H1 (cell line): ENCODE measurements around the gene ARMC9. TPM values are rescaled to one million over a fixed set of nuclear protein-coding genes. Genes with fewer than 3 reads are reported as not detected.

Experiments
- CTCF ChIA-PET: fragments of 300-600 bp; sonication (Branson Sonifier 250); formaldehyde crosslinking; loops from one replicate; lab custom pipeline; 2021; ENCODE audit not compliant: partially characterized antibody; lab: Charles Lee
- POLR2A ChIA-PET: fragments of 300-600 bp; sonication (Branson Sonifier 250); formaldehyde crosslinking; loops from one replicate; lab custom pipeline; 2021; ENCODE audit warnings: inconsistent platforms; ENCODE audit not compliant: partially characterized antibody; lab: Charles Lee
- DNase-seq, 2 experiments: peaks; one replicate each; pipeline versions ENCODE4 v3.0.0 to v3.0.0-alpha.2; 2010 to 2022; ENCODE audit warnings: low spot score in 2 of 2, low read depth in 1 of 2, mixed read lengths in 1 of 2
- FAIRE-seq: peaks from 2 replicates; lab custom pipeline; 2011; peaks lifted over from hg19 to GRCh38; lab: Jason Lieb, UNC
- H2AFZ ChIP-seq: 2 replicates; pipeline ENCODE4 v1.8.1; 2012; ENCODE audit warnings: low read length, inconsistent platforms
- H2AK5ac ChIP-seq: 2 replicates; pipeline ENCODE4 v1.6.1; 2013; ENCODE audit warnings: low read depth, low read length
- H2BK120ac ChIP-seq: replicated peaks from 2 replicates; pipeline ENCODE3; 2013; ENCODE audit warnings: low read depth, low read length, inconsistent platforms
- H2BK12ac ChIP-seq: 2 replicates; pipeline ENCODE4 v1.6.1; 2013; ENCODE audit warnings: low read depth, low read length
- H2BK15ac ChIP-seq: 2 replicates; pipeline ENCODE4 v1.6.1; 2013; ENCODE audit warnings: low read length
- H2BK20ac ChIP-seq: 2 replicates; pipeline ENCODE4 v1.6.1; 2013; ENCODE audit warnings: low read length
- H2BK5ac ChIP-seq: 2 replicates; pipeline ENCODE4 v1.6.1; 2013; ENCODE audit warnings: low read depth, low read length
- H3K14ac ChIP-seq: 2 replicates; pipeline ENCODE4 v1.6.1; 2013; ENCODE audit warnings: inconsistent platforms; ENCODE audit not compliant: insufficient read length
- H3K18ac ChIP-seq: 2 replicates; pipeline ENCODE4 v1.6.1; 2013; ENCODE audit warnings: low read length; ENCODE audit errors: extremely low read depth
- H3K23ac ChIP-seq: 2 replicates; pipeline ENCODE4 v1.6.1; 2013; ENCODE audit warnings: inconsistent platforms; ENCODE audit not compliant: insufficient read length
- H3K23me2 ChIP-seq: 2 replicates; pipeline ENCODE4 v1.6.1; 2013; ENCODE audit warnings: low read depth, low read length
- H3K27ac ChIP-seq: 2 replicates; pipeline ENCODE4 v1.6.1; 2011; ENCODE audit warnings: low read depth, low read length, inconsistent platforms
- H3K27me3 ChIP-seq, 4 experiments: replicated peaks in 1 of 4; 1 replicate in 1 of 4; 2 replicates in 3 of 4; pipeline versions ENCODE4 v1.6.1 to v1.8.1; 2011 to 2013; ENCODE audit warnings: low read length in 3 of 4, mild to moderate bottlenecking in 3 of 4, inconsistent platforms in 2 of 4, mixed read lengths in 2 of 4, moderate library complexity in 1 of 4; ENCODE audit not compliant: control insufficient read depth in 3 of 4, insufficient read depth in 3 of 4; ENCODE audit errors: extremely low read depth in 1 of 4
- H3K36me3 ChIP-seq, 4 experiments: 2 replicates each; pipeline versions ENCODE4 v1.6.1 to v1.8.1; 2011 to 2013; ENCODE audit warnings: mild to moderate bottlenecking in 4 of 4, low read length in 3 of 4, moderate library complexity in 2 of 4, control low read depth in 1 of 4, inconsistent platforms in 1 of 4; ENCODE audit not compliant: insufficient read depth in 4 of 4, control insufficient read depth in 2 of 4
- H3K4ac ChIP-seq: replicated peaks from 2 replicates; pipeline ENCODE3; 2013; ENCODE audit warnings: low read length, low read depth, mixed read lengths, inconsistent platforms; ENCODE audit not compliant: insufficient read length
- H3K4me1 ChIP-seq, 4 experiments: replicated peaks in 1 of 4; 1 replicate in 1 of 4; 2 replicates in 3 of 4; pipeline versions ENCODE4 v1.6.1 to v1.8.1; 2011 to 2013; ENCODE audit warnings: low read length in 3 of 4, inconsistent platforms in 2 of 4, mixed read lengths in 1 of 4; ENCODE audit not compliant: insufficient read depth in 4 of 4, control insufficient read depth in 3 of 4
- H3K4me2 ChIP-seq, 2 experiments: 2 replicates each; pipeline versions ENCODE4 v1.6.1 to v1.8.1; 2011 to 2013; ENCODE audit warnings: low read depth in 2 of 2, low read length in 2 of 2, control low read depth in 1 of 2, inconsistent platforms in 1 of 2, mild to moderate bottlenecking in 1 of 2; ENCODE audit not compliant: insufficient read depth in 1 of 2
- H3K4me3 ChIP-seq, 4 experiments: fragments of 200-600, 300-600 bp in 1 of 4; sonication (generic), shearing (Covaris generic), sonication (Bioruptor Twin) in 1 of 4; 2 replicates each; pipeline versions ENCODE4 v1.5.1 to v1.8.1; 2011 to 2016; ENCODE audit warnings: low read length in 4 of 4, low read depth in 3 of 4, control low read depth in 2 of 4, inconsistent platforms in 2 of 4, mild to moderate bottlenecking in 2 of 4, mixed read lengths in 1 of 4, moderate library complexity in 1 of 4; ENCODE audit not compliant: insufficient read depth in 2 of 4; ENCODE audit errors: extremely low read depth in 1 of 4
- H3K56ac ChIP-seq: replicated peaks from 2 replicates; pipeline ENCODE3; 2013; ENCODE audit warnings: low read depth, mild to moderate bottlenecking, mixed read lengths, low read length, inconsistent platforms; ENCODE audit not compliant: insufficient read length
- H3K79me1 ChIP-seq: 2 replicates; pipeline ENCODE4 v1.6.1; 2013; ENCODE audit warnings: low read depth, low read length, control low read depth
- H3K79me2 ChIP-seq, 2 experiments: 2 replicates each; pipeline versions ENCODE4 v1.6.1 to v1.8.1; 2012 to 2013; ENCODE audit warnings: low read length in 2 of 2, mild to moderate bottlenecking in 2 of 2, inconsistent platforms in 1 of 2; ENCODE audit not compliant: insufficient read depth in 2 of 2, control insufficient read depth in 1 of 2
- H3K9ac ChIP-seq, 4 experiments: replicated peaks in 1 of 4; 1 replicate in 1 of 4; 2 replicates in 3 of 4; pipeline versions ENCODE4 v1.6.1 to v1.8.1; 2011 to 2013; ENCODE audit warnings: low read depth in 3 of 4, low read length in 3 of 4, control low read depth in 2 of 4, mild to moderate bottlenecking in 2 of 4, moderate library complexity in 2 of 4, inconsistent platforms in 1 of 4; ENCODE audit errors: extremely low read depth in 1 of 4
- H3K9me3 ChIP-seq, 2 experiments: 2 replicates each; pipeline versions ENCODE4 v1.6.1 to v1.8.1; 2012 to 2013; ENCODE audit warnings: mild to moderate bottlenecking in 2 of 2, moderate library complexity in 2 of 2, control low read depth in 1 of 2, inconsistent platforms in 1 of 2, low read depth in 1 of 2, low read length in 1 of 2, mixed read lengths in 1 of 2; ENCODE audit not compliant: insufficient read depth in 2 of 2
- H4K20me1 ChIP-seq, 2 experiments: replicated peaks in 1 of 2; 2 replicates each; pipeline versions ENCODE3 to v1.8.1; 2011 to 2013; ENCODE audit warnings: inconsistent platforms in 2 of 2, low read length in 2 of 2, mild to moderate bottlenecking in 1 of 2; ENCODE audit not compliant: insufficient read depth in 2 of 2, control insufficient read depth in 1 of 2
- H4K5ac ChIP-seq: 2 replicates; pipeline ENCODE4 v1.6.1; 2013; ENCODE audit warnings: low read length, low read depth, mixed read lengths, inconsistent platforms; ENCODE audit not compliant: insufficient read length
- H4K8ac ChIP-seq: 2 replicates; pipeline ENCODE4 v1.8.0; 2013; ENCODE audit warnings: mild to moderate bottlenecking, moderate library complexity, low read length, inconsistent platforms; ENCODE audit not compliant: insufficient read depth; ENCODE audit errors: extremely low read depth
- H4K91ac ChIP-seq: replicated peaks from 2 replicates; pipeline ENCODE3; 2013; ENCODE audit warnings: low read length, mixed read lengths, inconsistent platforms; ENCODE audit not compliant: insufficient read length
- CEBPB ChIP-seq: IDR thresholded peaks from 2 replicates; pipeline ENCODE4 v1.6.1; 2012; ENCODE audit warnings: low read depth, low read length
- CHD2 ChIP-seq: IDR thresholded peaks from 2 replicates; pipeline ENCODE4 v1.6.1; 2012; ENCODE audit warnings: low read length, improper control_type of control experiment
- GABPA ChIP-seq: IDR thresholded peaks from 2 replicates; pipeline ENCODE4 v1.6.1; 2011; ENCODE audit warnings: mild to moderate bottlenecking, low read length, moderate library complexity, borderline replicate concordance; ENCODE audit not compliant: insufficient read depth
- POLR2A ChIP-seq, 2 experiments: IDR thresholded peaks; 1 replicate in 1 of 2; 2 replicates in 1 of 2; pipeline ENCODE4 v1.6.1; 2011; ENCODE audit warnings: low read depth in 2 of 2, low read length in 2 of 2, mild to moderate bottlenecking in 2 of 2; ENCODE audit errors: control extremely low read depth in 1 of 2
- POU5F1 ChIP-seq: IDR thresholded peaks from 2 replicates; pipeline ENCODE4 v1.6.1; 2011; ENCODE audit warnings: low read depth, mild to moderate bottlenecking, low read length, moderate library complexity
- SIN3A ChIP-seq, 2 experiments: IDR thresholded peaks in 1 of 2; conservative IDR thresholded peaks in 1 of 2; 2 replicates each; pipeline ENCODE4 v1.6.1; 2011 to 2012; ENCODE audit warnings: low read length in 2 of 2, improper control_type of control experiment in 1 of 2, low read depth in 1 of 2, mild to moderate bottlenecking in 1 of 2
- TCF12 ChIP-seq: IDR thresholded peaks from 2 replicates; pipeline ENCODE4 v1.6.1; 2011; ENCODE audit warnings: low read depth, mild to moderate bottlenecking, low read length
- YY1 ChIP-seq: IDR thresholded peaks from 2 replicates; pipeline ENCODE4 v1.6.1; 2011; ENCODE audit warnings: low read depth, mild to moderate bottlenecking, low read length
- ZNF274 ChIP-seq: IDR thresholded peaks from 2 replicates; pipeline ENCODE4 v1.7.0; 2012; ENCODE audit warnings: low read length, borderline replicate concordance; ENCODE audit errors: extremely low read depth
- WGBS, 2 experiments: shearing (Covaris generic) in 1 of 2; methylation state at CpG; one replicate each; pipeline versions ENCODE4 v1.1.6 to v1.1.7; 2013 to 2015; ENCODE audit warnings: low lambda C conversion rate in 2 of 2, mixed read lengths in 2 of 2, inconsistent platforms in 1 of 2, low coverage in 1 of 2, missing lambda C conversion rate in 1 of 2; ENCODE audit not compliant: insufficient replicate concordance in 2 of 2, insufficient coverage in 1 of 2, insufficient read length in 1 of 2; ENCODE audit errors: extremely low coverage in 1 of 2, missing lambda C conversion rate in 1 of 2; 5-methylcytosine and 5-hydroxymethylcytosine counted together
- polyA plus RNA-seq, 7 experiments: library from polyadenylated mRNA; depleted of rRNA in 3 of 7; stranded (reverse) in 5 of 7; unstranded in 2 of 7; fragments of >200 nt in 5 of 7; fragments of 200-250 nt in 2 of 7; gene quantifications; 1 replicate in 5 of 7; 2 replicates in 1 of 7; 4 replicates in 1 of 7; pipeline versions ENCODE4 v1.2.1 to v1.2.3, GENCODE V29; 2011 to 2013; ENCODE audit warnings: missing spikeins in 2 of 7, mixed read lengths in 2 of 7
- total RNA-seq: library from RNA; stranded (reverse); fragmentation: NEBNext Ultra II Directional; extraction: Animal tissue kit (Norgen Biotek cat#: 25700); gene quantifications from 2 replicates; pipeline ENCODE4 v1.2.1, GENCODE V29; 2021

ARMC9 gene
- total and polyA plus RNA-seq, 2 of the 8 experiments (the other 6 are each of a cell fraction or from before 2014, with no cell fraction given) = 23.2 to 36.1 TPM

DNA sequence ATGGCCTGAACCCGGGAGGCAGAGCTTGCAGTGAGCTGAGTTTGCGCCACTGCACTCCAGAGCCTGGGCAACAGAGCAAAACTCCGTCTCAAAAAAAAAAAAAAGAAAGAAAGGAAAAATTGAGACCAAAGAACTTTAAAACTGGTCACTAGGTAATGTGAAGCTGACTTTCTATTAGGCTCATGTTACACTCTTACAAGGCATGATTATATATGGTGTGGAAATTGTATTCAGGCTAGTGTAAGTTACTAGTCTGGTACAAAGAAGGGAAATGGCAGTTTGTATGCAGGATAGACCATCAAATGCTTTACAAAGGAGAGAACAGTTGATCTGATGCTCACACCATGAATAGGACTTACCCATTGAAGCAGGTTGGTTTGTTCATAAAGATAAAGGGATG is 35.4 kb upstream of the ARMC9 start:
- no peaks in the 10 kb centered on the region for H4K20me1 ChIP-seq
- H3K9me3 ChIP-seq = no peaks in the 10 kb centered on the region
- H3K79me2 ChIP-seq = no peaks in the 10 kb centered on the region
- H2AK5ac ChIP-seq = no peak overlapping the region
- ChIA-PET CTCF (interaction anchor here (1.0 to 1.2 kb wide), 2 partner anchors 32 to 65 kb away, joined by 3 to 4 read pairs; no protein-coding TSS in a partner anchor), POLR2A (interaction anchor here (1.7 kb wide), 1 partner anchor 11 kb away, joined by 4 read pairs; no protein-coding TSS in a partner anchor)
- no peaks in the 10 kb centered on the region for H3K23me2 ChIP-seq
- H3K4me3 ChIP-seq = no peak overlapping the region
- H3K18ac ChIP-seq = no peak overlapping the region
- H3K27me3 ChIP-seq = no peaks in the 10 kb centered on the region
- no peak overlapping the region for H3K56ac ChIP-seq
- DNase-seq = no peak
- H3K4ac ChIP-seq = no peak overlapping the region
- WGBS, 2 experiments = no CpG with 5 or more reads among the region's 3 CpGs
- H4K5ac ChIP-seq = no peak overlapping the region
- no peak overlapping the region for H3K14ac ChIP-seq
- FAIRE-seq = peak; percentile 60
- H2BK15ac ChIP-seq = no peak overlapping the region
- H4K8ac ChIP-seq = no peak overlapping the region
- TF ChIP-seq CHD2 = no peak
- TF ChIP-seq POU5F1 = no peak
- no peak for TF ChIP-seq POLR2A (IDR thresholded peaks at IDR 0.05; ENCODE audit: control extremely low read depth in 1 of 2, low read depth in 2 of 2, low read length in 2 of 2)
- TF ChIP-seq YY1 = no peak
- TF ChIP-seq TCF12 = no peak
- no peak for TF ChIP-seq ZNF274
- TF ChIP-seq SIN3A (conservative IDR thresholded peaks at IDR 0.05 in 1 of 2, IDR thresholded peaks at IDR 0.05 in 1 of 2; ENCODE audit: low read depth in 1 of 2, low read length in 2 of 2) = no peak
- TF ChIP-seq GABPA = no peak
- TF ChIP-seq CEBPB = no peak
- H2AFZ ChIP-seq = no peak overlapping the region
- no peak overlapping the region; the same call in 1 of the 2 replicates for H2BK5ac ChIP-seq
- no peak overlapping the region for H3K27ac ChIP-seq
- no peak overlapping the region for H3K23ac ChIP-seq
- 0 out of 4 replicates have a peak overlapping the region, but pooled peaks of 1 of the 2 experiments have one; percentile 22 for H3K4me2 ChIP-seq
- H2BK120ac ChIP-seq = no peak overlapping the region
- H4K91ac ChIP-seq = no peak overlapping the region
- H2BK12ac ChIP-seq = no peak overlapping the region
- H3K9ac ChIP-seq = peak overlapping the region in 1 of 4 experiments; percentile 34; a peak in 1 of 7 replicates
- H3K36me3 ChIP-seq = peaks cover 2 to 44% (median 25%) of the 10 kb centered on the region in 4 experiments; a peak in 7 of 8 replicates
- H2BK20ac ChIP-seq = no peak overlapping the region
- H3K79me1 ChIP-seq = no peaks in the 10 kb centered on the region
- H3K4me1 ChIP-seq = peaks cover 0 to 7% (median 2%) of the 10 kb centered on the region in 4 experiments; a peak in 3 of 7 replicates
